ENCODE measurements around the gene NUPR1. TPM values are rescaled to one million over a fixed set of nuclear protein-coding genes. Genes with fewer than 3 reads are reported as not detected.

NUPR1 gene
- total RNA-seq, 4 donors from 2014 or later, result 18.7 to 44.3 (median 22.6) TPM

DNA sequence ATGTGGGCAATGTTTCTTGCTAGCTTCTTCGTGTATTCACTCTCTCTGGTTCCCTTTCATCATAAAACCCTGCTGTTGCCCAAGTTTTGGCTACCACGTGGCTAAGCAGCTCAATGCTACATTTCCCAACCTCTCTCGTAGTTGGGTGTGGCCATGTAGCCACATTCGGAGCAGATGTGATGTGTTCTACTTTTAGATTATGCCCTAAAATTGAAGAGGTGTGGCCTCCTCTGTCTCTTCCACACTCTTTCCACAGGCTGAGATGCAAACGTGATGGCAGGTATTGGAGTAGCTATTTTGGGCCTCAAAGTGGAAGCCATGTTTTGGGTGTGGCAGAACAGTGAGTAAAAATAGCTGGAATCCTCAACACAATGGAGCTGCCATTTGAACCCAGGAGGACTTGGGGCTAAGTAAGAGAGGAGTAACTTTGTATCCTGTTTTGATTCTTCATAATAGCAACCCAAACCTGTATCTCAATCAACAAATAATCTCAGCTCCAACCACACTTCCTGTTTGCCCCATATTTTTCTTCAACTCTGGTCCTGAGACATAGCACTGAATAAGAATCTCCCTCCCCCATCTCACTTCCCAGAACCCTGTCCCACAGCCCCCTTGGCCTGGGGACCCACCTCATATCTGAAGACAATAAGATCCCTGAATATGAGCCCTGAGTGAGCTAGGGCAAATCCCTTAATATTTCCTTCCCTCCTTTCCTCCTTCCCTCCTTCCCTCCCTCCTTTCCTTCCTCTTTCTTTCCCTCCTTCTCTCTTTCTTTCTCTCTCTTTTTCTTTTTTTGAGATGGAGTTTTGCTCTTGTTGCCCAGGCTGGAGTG lies 4.0 kb downstream of the NUPR1 start:
- Histone ChIP-seq H3K27me3 (no peaks in the 10 kb centered on the region), H3K4me1 (peaks cover 29 to 56% of the 10 kb centered on the region in 2 donors), H3K27ac (peak overlapping the region; percentile 98 to 99 (median 99)), H3K4me3 (peak overlapping the region in 1 of 4 donors; percentile 7), H3K36me3 (peaks cover 0 to 10% of the 10 kb centered on the region in 2 donors), H3K9me3 (no peaks in the 10 kb centered on the region)
- in situ Hi-C loops (cut with MboI; ENCODE audit: low sequenced_read_pairs in 4 of 4) (loop anchor here in 1 of 4 donors (25.0 kb wide), 1 partner anchor 303 kb away; the partner anchor contains the start of gene TUFM), intact Hi-C loops (cut with DNase I; ENCODE audit: low total_unique reads) (loop anchor here (5.0 to 10.0 kb wide), 4 partner anchors 340 to 1330 kb away; partner anchors contain the start of genes ATP2A1, KDM8 and MAZ)
- ATAC-seq (peak; percentile 65 to 73), DNase-seq (peak; percentile 86 to 94)
- TF ChIP-seq POLR2A (IDR thresholded peaks at IDR 0.05), result peak; percentile 43
- TF ChIP-seq, protein P1, sequence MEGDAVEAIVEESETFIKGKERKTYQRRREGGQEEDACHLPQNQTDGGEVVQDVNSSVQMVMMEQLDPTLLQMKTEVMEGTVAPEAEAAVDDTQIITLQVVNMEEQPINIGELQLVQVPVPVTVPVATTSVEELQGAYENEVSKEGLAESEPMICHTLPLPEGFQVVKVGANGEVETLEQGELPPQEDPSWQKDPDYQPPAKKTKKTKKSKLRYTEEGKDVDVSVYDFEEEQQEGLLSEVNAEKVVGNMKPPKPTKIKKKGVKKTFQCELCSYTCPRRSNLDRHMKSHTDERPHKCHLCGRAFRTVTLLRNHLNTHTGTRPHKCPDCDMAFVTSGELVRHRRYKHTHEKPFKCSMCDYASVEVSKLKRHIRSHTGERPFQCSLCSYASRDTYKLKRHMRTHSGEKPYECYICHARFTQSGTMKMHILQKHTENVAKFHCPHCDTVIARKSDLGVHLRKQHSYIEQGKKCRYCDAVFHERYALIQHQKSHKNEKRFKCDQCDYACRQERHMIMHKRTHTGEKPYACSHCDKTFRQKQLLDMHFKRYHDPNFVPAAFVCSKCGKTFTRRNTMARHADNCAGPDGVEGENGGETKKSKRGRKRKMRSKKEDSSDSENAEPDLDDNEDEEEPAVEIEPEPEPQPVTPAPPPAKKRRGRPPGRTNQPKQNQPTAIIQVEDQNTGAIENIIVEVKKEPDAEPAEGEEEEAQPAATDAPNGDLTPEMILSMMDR (IDR thresholded peaks at IDR 0.05 in 4 of 5, conservative IDR thresholded peaks at IDR 0.05 in 1 of 5), result no peak

DNA sequence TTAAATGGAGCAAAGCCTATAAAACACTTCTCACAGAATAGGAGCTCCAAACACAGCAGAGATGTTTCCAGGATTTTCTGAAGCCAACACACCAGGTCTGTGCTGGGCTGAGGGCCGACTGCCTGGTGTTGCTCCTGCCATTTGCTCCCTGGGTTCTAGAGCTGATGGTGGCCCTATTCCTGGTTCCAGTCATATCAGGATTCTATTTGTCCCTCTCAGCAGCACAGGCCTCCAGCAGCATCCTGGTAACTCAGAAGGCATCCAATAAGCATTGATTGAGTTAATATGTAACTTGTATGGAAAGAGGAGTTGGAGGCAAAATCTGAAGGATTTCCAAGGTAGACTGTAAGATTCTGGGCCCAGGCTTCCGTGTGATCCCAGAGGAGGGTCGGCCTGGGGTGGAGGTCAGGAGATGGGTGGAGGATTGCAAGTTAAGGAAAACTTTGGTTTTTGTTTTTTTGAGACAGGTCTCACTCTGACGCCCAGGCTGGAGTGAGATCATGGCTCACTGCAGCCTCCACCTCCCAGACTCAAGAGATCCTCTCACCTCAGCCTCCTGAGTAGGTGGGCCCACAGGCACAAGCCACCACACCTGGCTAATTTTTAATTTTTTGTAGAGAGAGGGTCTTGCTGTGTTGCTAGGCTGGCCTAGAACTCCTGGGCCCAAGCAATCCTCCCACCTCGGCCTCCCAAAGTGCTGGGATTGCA lies 5.7 kb downstream of the NUPR1 start:
- H3K36me3 ChIP-seq, result peaks cover 0 to 10% of the 10 kb centered on the region in 2 donors
- in situ Hi-C loops (cut with MboI; ENCODE audit: low sequenced_read_pairs in 4 of 4) (loop anchor here in 1 of 4 donors (25.0 kb wide), 1 partner anchor 304 kb away; the partner anchor contains the start of gene TUFM), intact Hi-C loops (cut with DNase I; ENCODE audit: low total_unique reads) (loop anchor here (10.0 kb wide), 3 partner anchors 342 to 1328 kb away; partner anchors contain the start of genes ATP2A1 and KDM8)
- no peak for TF ChIP-seq POLR2A (IDR thresholded peaks at IDR 0.05)
- TF ChIP-seq, protein P1 (IDR thresholded peaks at IDR 0.05 in 4 of 5, conservative IDR thresholded peaks at IDR 0.05 in 1 of 5), result no peak
- no peaks in the 10 kb centered on the region for H3K27me3 ChIP-seq
- H3K4me1 ChIP-seq, result peaks cover 22 to 50% of the 10 kb centered on the region in 2 donors
- no peaks in the 10 kb centered on the region for H3K9me3 ChIP-seq
- no peak overlapping the region for H3K4me3 ChIP-seq
- ATAC-seq, result no peak
- DNase-seq, result no peak
- peak overlapping the region; percentile 98 to 99 (median 99) for H3K27ac ChIP-seq

DNA sequence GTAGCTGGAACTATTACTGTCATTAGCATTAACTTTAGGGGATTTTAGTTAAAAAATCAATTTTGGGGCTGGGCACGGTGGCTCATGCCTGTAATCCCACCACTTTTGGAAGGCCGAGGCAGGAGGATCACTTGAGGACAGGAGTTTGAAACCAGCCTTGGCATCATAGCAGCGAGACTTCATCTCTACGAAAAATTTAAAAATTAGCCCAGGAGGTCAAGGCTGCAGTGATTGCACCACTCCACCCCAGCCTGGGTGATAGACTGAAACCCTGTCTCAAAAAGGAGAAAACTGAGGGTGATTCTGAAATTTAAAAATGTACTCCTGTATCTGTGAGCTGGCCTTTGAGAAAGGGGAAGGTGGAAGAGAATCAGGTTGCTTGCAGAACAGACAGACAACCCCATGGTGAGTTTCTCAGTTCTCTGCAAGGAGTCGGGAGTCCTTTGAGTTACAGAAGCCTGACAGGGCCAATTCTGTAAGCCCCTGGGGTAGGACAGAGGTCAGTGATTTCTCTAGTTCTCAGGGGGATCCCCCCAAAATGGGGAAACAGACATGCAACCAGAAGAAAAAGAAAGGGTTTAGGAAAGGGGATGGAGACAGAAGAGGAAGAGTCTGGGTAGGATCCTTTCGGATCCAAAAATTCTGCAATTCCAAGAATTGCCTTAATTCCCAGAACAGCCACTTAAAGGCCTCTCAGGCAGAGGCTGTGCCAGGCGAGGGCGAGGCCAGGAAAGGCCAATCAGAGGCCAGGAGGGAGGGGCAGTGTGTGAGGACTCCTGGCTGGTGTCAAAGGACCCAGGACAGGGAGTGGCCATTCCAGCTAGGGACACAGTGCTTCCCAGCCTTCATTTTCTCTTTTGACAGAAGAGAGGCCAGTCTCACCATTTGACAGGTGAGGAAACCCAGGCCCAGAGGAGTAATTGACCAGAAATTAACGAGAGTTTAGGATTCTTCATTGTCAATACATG lies 6.7 kb downstream of the NUPR1 start:
- H3K36me3 ChIP-seq, result peaks cover 0 to 3% of the 10 kb centered on the region in 2 donors
- DNase-seq (peak; percentile 86 to 94), ATAC-seq (peak; percentile 59 to 70)
- TF ChIP-seq, protein P1 (IDR thresholded peaks at IDR 0.05 in 4 of 5, conservative IDR thresholded peaks at IDR 0.05 in 1 of 5), result no peak
- peak; percentile 71 to 77 for TF ChIP-seq POLR2A (IDR thresholded peaks at IDR 0.05)
- intact Hi-C loops (cut with DNase I; ENCODE audit: low total_unique reads) (loop anchor here (10.0 kb wide), 3 partner anchors 343 to 1327 kb away; partner anchors contain the start of genes ATP2A1 and KDM8), in situ Hi-C loops (cut with MboI; ENCODE audit: low sequenced_read_pairs in 4 of 4) (loop anchor here in 1 of 4 donors (25.0 kb wide), 1 partner anchor 305 kb away; the partner anchor contains the start of gene TUFM)
- H3K27ac ChIP-seq, result peak overlapping the region; percentile 98 to 99 (median 99)
- no peak overlapping the region for H3K4me3 ChIP-seq
- no peaks in the 10 kb centered on the region for H3K9me3 ChIP-seq
- no peaks in the 10 kb centered on the region for H3K27me3 ChIP-seq
- peaks cover 22 to 49% of the 10 kb centered on the region in 2 donors for H3K4me1 ChIP-seq

DNA sequence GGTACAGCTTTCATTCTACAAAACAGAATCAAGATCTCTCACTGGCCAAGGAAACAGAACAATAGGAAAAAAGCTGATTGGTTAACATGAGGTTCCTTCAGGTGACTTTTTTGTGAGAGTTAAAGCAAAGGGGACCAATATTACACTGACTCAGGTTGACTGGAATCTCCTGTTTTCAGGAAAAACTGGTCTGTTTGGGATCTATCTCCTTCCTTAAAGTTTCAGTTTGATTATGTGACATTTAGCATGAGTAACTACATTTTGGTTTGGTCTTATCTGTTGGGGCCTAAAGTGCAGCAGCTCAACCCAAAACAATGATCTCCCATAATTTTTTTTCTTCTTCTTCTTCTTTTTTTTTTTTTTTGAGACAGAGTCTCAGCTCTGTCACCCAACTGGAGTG lies 9.7 kb downstream of the NUPR1 start:
- intact Hi-C loops (cut with DNase I; ENCODE audit: low total_unique reads), result no loop called here
- DNase-seq, result no peak

More for the DNA sequence above, 9.7 kb downstream of the NUPR1 start:
- TF ChIP-seq POLR2A (IDR thresholded peaks at IDR 0.05), result no peak
- TF ChIP-seq, protein P1 (IDR thresholded peaks at IDR 0.05 in 4 of 5, conservative IDR thresholded peaks at IDR 0.05 in 1 of 5), result no peak
- in situ Hi-C loops (cut with MboI; ENCODE audit: low sequenced_read_pairs in 4 of 4), result loop anchor here in 1 of 4 donors (25.0 kb wide), 1 partner anchor 308 kb away; the partner anchor contains the start of gene TUFM
- no peaks in the 10 kb centered on the region for H3K27me3 ChIP-seq
- H3K36me3 ChIP-seq, result no peaks in the 10 kb centered on the region
- peaks cover 10 to 23% of the 10 kb centered on the region in 2 donors for H3K4me1 ChIP-seq
- no peak for ATAC-seq
- no peak overlapping the region for H3K27ac ChIP-seq
- no peak overlapping the region for H3K4me3 ChIP-seq
- no peaks in the 10 kb centered on the region for H3K9me3 ChIP-seq
